Measurements from ENCODE around the gene SPINT1.

DNA sequence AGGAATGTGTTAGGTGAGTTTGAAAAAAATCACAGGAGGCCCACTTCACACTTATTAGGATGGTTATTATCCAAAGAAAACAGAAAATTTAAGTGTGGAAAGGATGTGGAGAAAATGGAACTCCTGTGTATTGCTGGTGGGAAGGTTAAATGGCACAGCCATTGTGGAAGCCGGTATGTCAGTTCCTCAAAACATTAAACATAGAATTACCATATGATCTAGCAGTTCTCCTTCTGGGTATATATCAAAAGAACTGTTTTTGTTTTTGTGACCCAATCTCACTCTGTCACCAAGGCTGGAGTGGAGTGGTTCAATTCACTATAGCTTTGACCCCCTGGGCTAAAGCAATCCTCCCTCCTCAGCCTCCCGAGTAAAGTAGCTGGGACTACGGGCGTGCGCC lies 47.3 kb upstream of the SPINT1 start:
- TF ChIP-seq EZH2 (IDR thresholded peaks at IDR 0.05; ENCODE audit: borderline replicate concordance, insufficient read depth, low read depth, low read length, poor library complexity, severe bottlenecking) = no peak
- TF ChIP-seq, protein P1, sequence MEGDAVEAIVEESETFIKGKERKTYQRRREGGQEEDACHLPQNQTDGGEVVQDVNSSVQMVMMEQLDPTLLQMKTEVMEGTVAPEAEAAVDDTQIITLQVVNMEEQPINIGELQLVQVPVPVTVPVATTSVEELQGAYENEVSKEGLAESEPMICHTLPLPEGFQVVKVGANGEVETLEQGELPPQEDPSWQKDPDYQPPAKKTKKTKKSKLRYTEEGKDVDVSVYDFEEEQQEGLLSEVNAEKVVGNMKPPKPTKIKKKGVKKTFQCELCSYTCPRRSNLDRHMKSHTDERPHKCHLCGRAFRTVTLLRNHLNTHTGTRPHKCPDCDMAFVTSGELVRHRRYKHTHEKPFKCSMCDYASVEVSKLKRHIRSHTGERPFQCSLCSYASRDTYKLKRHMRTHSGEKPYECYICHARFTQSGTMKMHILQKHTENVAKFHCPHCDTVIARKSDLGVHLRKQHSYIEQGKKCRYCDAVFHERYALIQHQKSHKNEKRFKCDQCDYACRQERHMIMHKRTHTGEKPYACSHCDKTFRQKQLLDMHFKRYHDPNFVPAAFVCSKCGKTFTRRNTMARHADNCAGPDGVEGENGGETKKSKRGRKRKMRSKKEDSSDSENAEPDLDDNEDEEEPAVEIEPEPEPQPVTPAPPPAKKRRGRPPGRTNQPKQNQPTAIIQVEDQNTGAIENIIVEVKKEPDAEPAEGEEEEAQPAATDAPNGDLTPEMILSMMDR (IDR thresholded peaks at IDR 0.05) = no peak
